Heart right ventricle (tissue), 16 donors: ENCODE results near the gene VSNL1. TPM values are rescaled to one million over a fixed set of nuclear protein-coding genes. Genes with fewer than 3 reads are reported as not detected.

ENCODE experiments used
- ATAC-seq, 8 donors: fragments of 200-7000 bp; cut with Tn5 transposase; one replicate each; pipeline ENCODE4 v1.9.1; 2020; ENCODE audit warnings: mild to moderate bottlenecking in 8 of 8, moderate library complexity in 8 of 8, moderate number of reproducible peaks in 1 of 8
- DNase-seq, 2 donors: peaks; one replicate each; pipeline ENCODE4 v3.0.0-alpha.2; 2020
- H3K27ac ChIP-seq, 10 donors: fragments of 200-600 bp; sonication (generic) in 2 of 10; one replicate each; pipeline versions ENCODE4 v1.5.0 to v1.8.0; 2020 to 2022; ENCODE audit warnings: mild to moderate bottlenecking in 3 of 10
- H3K27me3 ChIP-seq, 7 donors: fragments of 200-600 bp; one replicate each; pipeline ENCODE4 v1.8.0; 2021 to 2022; ENCODE audit warnings: mild to moderate bottlenecking in 2 of 7
- H3K36me3 ChIP-seq, 9 donors: fragments of 200-600 bp; sonication (generic) in 1 of 9; one replicate each; pipeline versions ENCODE4 v1.5.0 to v1.8.0; 2020 to 2022; ENCODE audit warnings: mild to moderate bottlenecking in 2 of 9
- H3K4me1 ChIP-seq, 9 donors: fragments of 200-600 bp; sonication (generic) in 1 of 9; one replicate each; pipeline versions ENCODE4 v1.5.0 to v1.8.0; 2020 to 2022; ENCODE audit warnings: mild to moderate bottlenecking in 4 of 9
- H3K4me3 ChIP-seq, 10 donors: fragments of 200-600 bp; sonication (generic) in 2 of 10; one replicate each; pipeline versions ENCODE4 v1.5.0 to v1.8.0; 2020 to 2022; ENCODE audit warnings: mild to moderate bottlenecking in 7 of 10, moderate library complexity in 2 of 10
- H3K9me3 ChIP-seq, 11 donors: fragments of 200-600 bp in 10 of 11; sonication (generic) in 2 of 11; one replicate each; pipeline versions ENCODE4 v1.5.0 to v1.8.0; 2013 to 2022; ENCODE audit warnings: mild to moderate bottlenecking in 2 of 11, control low read depth in 1 of 11, moderate library complexity in 1 of 11
- WGBS, 2 donors: extraction: QIAGEN DNeasy Blood & Tissue Kit; methylation state at CpG; one replicate each; pipeline ENCODE4 v1.1.7; 2013; ENCODE audit warnings: inconsistent platforms in 1 of 2; 5-methylcytosine and 5-hydroxymethylcytosine counted together
- intact Hi-C, 10 donors: fragments of 100-400 bp; cut with DNase I; formaldehyde crosslinking; loops; one replicate each; pipeline versions ENCODE4 v1.11.1 to v1.14.2; 2022
- polyA plus RNA-seq, 2 donors: library from polyadenylated mRNA; stranded (reverse); fragments of 200-250 nt; gene quantifications; one replicate each; pipeline ENCODE4 v1.2.3, GENCODE V29; 2013
- total RNA-seq, 10 donors: library from RNA; stranded (reverse); fragmentation: NEBNext Ultra II Directional in 3 of 10; extraction: Animal tissue kit (Norgen Biotek cat#: 25700) in 3 of 10; gene quantifications; one replicate each; pipeline versions ENCODE4 v1.2.1 to v1.2.4, GENCODE V29; 2021 to 2023
- TF ChIP-seq, protein P1 (sequence below), 9 donors: fragments of 200-600 bp; sonication (generic) in 2 of 9; IDR thresholded peaks; one replicate each; pipeline versions ENCODE4 v1.5.0 to v1.8.0; 2021 to 2022; ENCODE audit warnings: antibody characterized with exemption in 9 of 9, mild to moderate bottlenecking in 5 of 9, moderate library complexity in 1 of 9
- donor health status: Arrhythmogenic right ventricular cardiomyopathy.
- donor health status: ischemic (EF 13 %, LVEDD 7.1; RV severe dilation, severe dysfunction).
- donor health status: healthy with polysubstance abuse.
- donor health status: DM: no; HTN: yes; CAD: no.
- donor health status: DM: no; HTN: no; CAD: no.
- donor health status: ischemic (EF 25% LVEDD 6.9; RV normal size, moderate dysfunction).
- donor health status: ischemic (EF 25% LVEDD 5.7; RV mildly dilated, moderate dysfunction).
- donor health status: healthy.
- donor health status: DM: yes; HTN: yes; CAD: no.
- donor health status: Ischemic cardiomyopathy.
- donor health status: ischemic (EF 35%, LVEDD 5.7; RV mildly dilated, moderate dysfunction).
- donor health status: nonischemic (EF 11% LVEDD 7.7; RV severe dilation, severe dysfunction).
- donor health status: DM: yes; HTN: yes; CAD: no.
- donor health status: PGD.
- donor health status: ischemic (EF 29% LVEDD 5.4; RV normal size, mild dysfunction).
- donor health status: nonischemic (EF 23%, LVEDD 6.1; RV moderate dilation, normal function).

Gene VSNL1
- total and polyA plus RNA-seq, 12 donors: 5.9 to 24.3 (median 17.3) TPM

DNA sequence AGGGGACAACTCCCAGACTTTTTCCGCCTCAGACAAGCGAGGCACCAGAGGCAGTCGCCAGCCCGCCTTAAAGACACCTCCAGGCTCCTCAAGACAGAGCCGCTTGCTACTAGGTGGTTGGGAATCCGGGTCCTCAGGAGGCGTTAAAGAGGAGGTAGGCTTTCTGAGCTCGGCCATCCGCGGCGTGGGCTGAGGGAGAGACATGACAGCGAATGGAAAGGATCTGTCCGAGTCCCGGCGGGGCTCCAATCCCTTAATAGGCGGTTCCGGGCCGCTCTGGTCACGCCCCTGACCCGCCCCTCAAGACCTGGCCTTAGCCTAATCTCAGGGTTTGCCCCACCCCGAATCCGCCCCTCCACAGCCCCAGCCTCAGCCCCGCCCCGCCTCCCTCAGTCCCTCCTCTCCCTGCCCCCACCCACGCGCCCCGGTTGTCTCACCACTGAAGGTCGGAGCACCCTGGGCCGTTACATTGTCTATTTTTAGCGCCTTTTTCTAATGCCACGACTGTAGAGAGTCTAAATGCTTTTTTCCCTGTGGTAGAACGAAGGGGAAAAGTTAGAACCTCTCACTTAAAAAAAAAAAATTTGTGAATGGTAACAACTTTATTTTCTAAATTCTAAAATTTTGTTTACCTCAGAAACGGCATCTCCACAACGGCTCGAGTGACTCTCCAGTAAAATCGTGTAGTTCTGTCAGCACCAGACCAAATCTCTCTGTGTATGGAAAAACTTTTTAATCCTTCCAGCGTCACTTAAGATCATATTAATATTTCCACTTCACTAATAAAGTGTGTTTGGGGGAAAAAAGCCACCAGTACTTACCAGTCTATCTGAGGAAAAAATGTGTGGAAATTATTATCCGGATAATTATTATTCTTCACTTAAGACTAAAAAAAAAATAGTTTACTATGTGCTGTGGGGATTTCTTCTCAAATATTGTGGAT lies 22.0 kb upstream of the VSNL1 start, which contains the start of gene RAD51AP2:
Gene RAD51AP2, minus strand, starts transcription at position 229 of the 943 bp plus-strand sequence. Its CDS starts 25 bp downstream, at position 204.
- H3K27me3 ChIP-seq: peaks cover 0 to 41% (median 0%) of the 10 kb centered on the region in 7 donors
- TF ChIP-seq, protein P1, sequence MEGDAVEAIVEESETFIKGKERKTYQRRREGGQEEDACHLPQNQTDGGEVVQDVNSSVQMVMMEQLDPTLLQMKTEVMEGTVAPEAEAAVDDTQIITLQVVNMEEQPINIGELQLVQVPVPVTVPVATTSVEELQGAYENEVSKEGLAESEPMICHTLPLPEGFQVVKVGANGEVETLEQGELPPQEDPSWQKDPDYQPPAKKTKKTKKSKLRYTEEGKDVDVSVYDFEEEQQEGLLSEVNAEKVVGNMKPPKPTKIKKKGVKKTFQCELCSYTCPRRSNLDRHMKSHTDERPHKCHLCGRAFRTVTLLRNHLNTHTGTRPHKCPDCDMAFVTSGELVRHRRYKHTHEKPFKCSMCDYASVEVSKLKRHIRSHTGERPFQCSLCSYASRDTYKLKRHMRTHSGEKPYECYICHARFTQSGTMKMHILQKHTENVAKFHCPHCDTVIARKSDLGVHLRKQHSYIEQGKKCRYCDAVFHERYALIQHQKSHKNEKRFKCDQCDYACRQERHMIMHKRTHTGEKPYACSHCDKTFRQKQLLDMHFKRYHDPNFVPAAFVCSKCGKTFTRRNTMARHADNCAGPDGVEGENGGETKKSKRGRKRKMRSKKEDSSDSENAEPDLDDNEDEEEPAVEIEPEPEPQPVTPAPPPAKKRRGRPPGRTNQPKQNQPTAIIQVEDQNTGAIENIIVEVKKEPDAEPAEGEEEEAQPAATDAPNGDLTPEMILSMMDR (IDR thresholded peaks at IDR 0.05): no peak
- peak within 1 kb of the TSS; percentile 69 to 91 (median 86) for H3K27ac ChIP-seq
- intact Hi-C loops: loop anchor here in 1 of 10 donors (1.0 kb wide), 1 partner anchor 21 kb away; no protein-coding TSS in a partner anchor
- no peaks in the 10 kb centered on the region for H3K9me3 ChIP-seq
- peak within 1 kb of the TSS; percentile 14 to 51 (median 43) for H3K4me3 ChIP-seq
- no peaks in the 10 kb centered on the region for H3K36me3 ChIP-seq
- 3 to 4% methylated on average over 38 of the region's 38 CpGs for WGBS, 2 donors
- ATAC-seq: peak; percentile 97 to 100 (median 99)
- peak; percentile 86 to 89 for DNase-seq
- peaks cover 0 to 8% (median 5%) of the 10 kb centered on the region in 9 donors for H3K4me1 ChIP-seq

DNA sequence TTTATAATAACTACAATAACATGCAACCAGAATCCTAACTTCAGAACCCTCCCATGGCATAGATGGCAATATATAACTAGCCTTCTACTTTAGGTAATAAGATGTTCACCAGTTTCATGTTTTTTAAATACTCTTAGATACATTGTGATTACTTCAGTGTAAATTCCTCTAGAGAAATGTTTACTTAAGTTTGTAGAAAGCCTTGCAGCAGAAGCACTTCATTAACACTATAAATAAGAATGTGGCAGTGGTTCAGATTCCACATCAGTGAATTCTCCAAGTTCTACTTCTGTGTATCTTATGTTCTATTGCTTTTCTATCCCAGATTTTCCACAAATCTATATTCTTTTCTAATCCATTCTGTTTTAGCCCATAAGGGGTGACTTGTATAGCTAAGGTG lies 21.0 kb upstream of the VSNL1 start:
- intact Hi-C loops: no loop called here
- Histone ChIP-seq H3K36me3 (no peaks in the 10 kb centered on the region), H3K9me3 (no peaks in the 10 kb centered on the region), H3K27me3 (peaks cover 0 to 41% (median 0%) of the 10 kb centered on the region in 7 donors), H3K4me3 (no peak overlapping the region), H3K27ac (peak overlapping the region in 1 of 10 donors; percentile 76), H3K4me1 (peaks cover 0 to 8% (median 5%) of the 10 kb centered on the region in 9 donors)
- TF ChIP-seq, protein P1 (IDR thresholded peaks at IDR 0.05): no peak
- ATAC-seq: no peak
- no peak for DNase-seq

DNA sequence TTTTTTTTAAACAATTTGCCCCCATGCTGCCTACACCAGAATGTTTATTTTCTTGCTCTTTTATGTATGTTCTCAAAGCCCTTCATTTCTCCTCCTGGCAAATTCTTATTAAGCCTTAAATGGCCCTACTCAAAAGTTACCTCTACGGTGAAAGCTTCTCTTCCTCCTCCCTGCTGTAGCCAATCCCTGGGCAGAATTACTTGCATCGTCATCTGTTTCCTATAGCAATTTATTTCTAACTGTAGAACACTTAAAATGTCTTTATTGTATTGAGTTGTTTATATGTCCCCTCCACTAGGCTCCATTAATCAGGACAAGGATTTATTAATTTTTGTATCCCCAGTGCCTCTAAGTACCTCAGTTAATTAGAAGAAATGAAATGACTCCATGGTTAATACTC lies 19.7 kb upstream of the VSNL1 start:
- no peak overlapping the region for H3K27ac ChIP-seq

DNA sequence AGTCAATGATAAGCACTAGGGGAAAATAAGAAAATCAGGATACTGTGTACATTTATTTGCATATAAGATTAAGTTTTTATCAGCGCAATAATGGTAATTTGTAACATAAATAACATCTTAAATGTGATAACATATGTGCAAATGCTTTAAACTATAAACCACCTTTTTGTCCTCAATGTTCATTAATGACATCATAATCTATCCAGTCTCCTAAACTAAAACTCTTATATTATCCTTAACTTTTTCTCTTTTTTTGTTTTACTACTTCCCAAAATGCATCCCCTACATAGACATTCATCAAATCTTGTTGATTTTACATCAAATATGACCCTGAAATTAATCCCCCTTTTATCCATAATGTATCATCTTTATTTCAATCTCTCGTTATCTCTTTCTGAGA lies 18.9 kb upstream of the VSNL1 start:
- DNase-seq: no peak
- intact Hi-C loops: no loop called here
- Histone ChIP-seq H3K27me3 (peaks cover 0 to 41% (median 0%) of the 10 kb centered on the region in 7 donors), H3K4me1 (peaks cover 0 to 8% (median 5%) of the 10 kb centered on the region in 9 donors), H3K36me3 (no peaks in the 10 kb centered on the region), H3K9me3 (no peaks in the 10 kb centered on the region), H3K4me3 (no peak overlapping the region), H3K27ac (no peak overlapping the region)
- no peak for ATAC-seq
- TF ChIP-seq, protein P1 (IDR thresholded peaks at IDR 0.05): no peak
- WGBS, 2 donors: 91% methylated on average over 2 of the region's 2 CpGs

More for the DNA sequence above, 19.7 kb upstream of the VSNL1 start:
- intact Hi-C loops: no loop called here
- DNase-seq (no peak), ATAC-seq (no peak)
- Histone ChIP-seq H3K27me3 (peaks cover 0 to 41% (median 0%) of the 10 kb centered on the region in 7 donors), H3K4me3 (no peak overlapping the region), H3K9me3 (no peaks in the 10 kb centered on the region), H3K36me3 (no peaks in the 10 kb centered on the region), H3K4me1 (peaks cover 0 to 8% (median 5%) of the 10 kb centered on the region in 9 donors)
- 71 to 75% methylated on average over 2 of the region's 2 CpGs for WGBS, 2 donors
- TF ChIP-seq, protein P1 (IDR thresholded peaks at IDR 0.05): no peak
